GM06990 (cell line): ENCODE data around the gene RBM43.

Experiments used
- DNase-seq: peaks from one replicate; pipeline ENCODE4 v3.0.0-alpha.2; 2011; ENCODE audit not compliant: insufficient read length; ENCODE audit errors: extremely low read depth
- H3K27me3 ChIP-seq: replicated peaks from 2 replicates; pipeline ENCODE4 v1.6.0; 2011; ENCODE audit warnings: low read length; ENCODE audit not compliant: control insufficient read depth, insufficient read depth
- H3K36me3 ChIP-seq: 2 replicates; pipeline ENCODE4 v1.5.1; 2011; ENCODE audit warnings: low read length; ENCODE audit not compliant: control insufficient read depth, insufficient read depth
- H3K4me3 ChIP-seq: replicated peaks from 2 replicates; pipeline ENCODE4 v1.5.1; 2011; ENCODE audit warnings: low read depth, mild to moderate bottlenecking, control low read depth, low read length
- CTCF ChIP-seq: IDR thresholded peaks from 2 replicates; pipeline ENCODE4 v1.5.1; 2011; ENCODE audit warnings: low read length, control low read depth, mild to moderate bottlenecking, inconsistent platforms; ENCODE audit not compliant: insufficient read depth, poor library complexity, severe bottlenecking

RBM43 gene

DNA sequence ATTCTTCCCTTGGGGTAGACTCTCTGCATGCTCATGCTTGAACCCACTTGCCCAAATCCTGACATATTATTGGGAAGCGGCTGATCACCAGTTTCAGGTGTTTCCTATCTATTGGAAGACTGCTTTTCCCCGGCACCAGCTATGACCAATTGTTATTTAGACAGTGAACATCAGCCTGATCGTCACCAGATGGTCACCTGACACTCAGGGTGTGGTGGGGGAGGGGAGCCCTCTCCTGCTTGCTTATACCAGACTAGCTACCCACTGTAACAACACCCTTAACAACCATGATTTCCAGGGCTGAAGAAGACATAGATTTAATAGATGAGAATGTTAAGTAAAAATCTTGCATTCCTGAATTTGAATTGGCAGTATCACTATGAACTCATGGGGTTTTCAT is 44.3 kb downstream of the RBM43 start:
- H3K36me3 ChIP-seq, result no peaks in the 10 kb centered on the region
- H3K4me3 ChIP-seq, result no peak overlapping the region
- no peaks in the 10 kb centered on the region for H3K27me3 ChIP-seq
- no peak for TF ChIP-seq CTCF
- DNase-seq, result no peak

- H3K36me3 ChIP-seq, result no peaks in the 10 kb centered on the region
- TF ChIP-seq CTCF, result no peak
- no peak overlapping the region for H3K4me3 ChIP-seq
- DNase-seq, result no peak
- no peaks in the 10 kb centered on the region for H3K27me3 ChIP-seq
These were observed 54.6 kb downstream of the RBM43 start for GRCh38 chr2:151207100-151207499.

- no peaks in the 10 kb centered on the region for H3K27me3 ChIP-seq
- TF ChIP-seq CTCF, result no peak
- DNase-seq, result no peak
- no peaks in the 10 kb centered on the region for H3K36me3 ChIP-seq
- H3K4me3 ChIP-seq, result no peak overlapping the region
These were observed 55.2 kb downstream of the RBM43 start for GRCh38 chr2:151206446-151206968.

DNA sequence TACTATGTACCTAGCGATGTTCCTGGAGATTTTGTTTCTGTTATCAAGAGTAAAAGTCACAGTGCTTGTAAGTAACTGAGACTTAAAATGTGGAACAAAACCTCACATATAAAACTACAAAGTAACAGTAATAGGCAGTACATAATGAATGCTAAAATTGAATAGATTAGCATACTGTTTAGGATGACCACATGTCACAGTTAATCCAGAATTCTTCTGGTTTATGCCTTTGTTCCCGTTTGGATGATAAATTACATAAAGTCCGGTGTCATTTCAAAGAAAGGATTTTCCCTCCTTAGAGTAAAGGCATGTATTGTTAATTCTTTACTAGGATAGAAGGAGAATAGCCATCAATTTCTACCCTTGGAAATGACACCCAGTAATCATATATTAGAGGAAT is 56.1 kb downstream of the RBM43 start:
- no peak for DNase-seq
- Histone ChIP-seq H3K4me3 (no peak overlapping the region), H3K36me3 (no peaks in the 10 kb centered on the region), H3K27me3 (no peaks in the 10 kb centered on the region)
- no peak for TF ChIP-seq CTCF

DNA sequence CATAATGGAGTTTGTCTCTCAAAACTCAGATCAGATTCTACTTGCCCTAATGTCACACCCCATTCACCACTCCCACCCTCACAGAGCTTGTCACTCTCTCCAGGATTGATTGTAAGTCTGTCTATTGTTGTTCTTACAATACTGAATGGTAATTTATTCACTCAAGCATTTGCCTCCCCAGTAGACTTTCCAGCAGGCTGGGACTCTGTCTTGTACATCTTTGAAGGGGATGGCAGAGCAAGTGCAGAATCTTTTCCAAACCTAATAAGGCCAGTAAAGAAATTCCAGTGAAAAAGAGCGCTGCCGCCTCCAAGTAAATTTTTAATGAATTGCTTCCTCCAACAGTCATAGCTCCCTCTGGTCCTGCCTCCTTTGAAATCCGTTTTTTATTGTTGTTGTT is 56.9 kb downstream of the RBM43 start:
- TF ChIP-seq CTCF, result no peak
- no peaks in the 10 kb centered on the region for H3K27me3 ChIP-seq
- H3K4me3 ChIP-seq, result no peak overlapping the region
- no peaks in the 10 kb centered on the region for H3K36me3 ChIP-seq
- no peak for DNase-seq

DNA sequence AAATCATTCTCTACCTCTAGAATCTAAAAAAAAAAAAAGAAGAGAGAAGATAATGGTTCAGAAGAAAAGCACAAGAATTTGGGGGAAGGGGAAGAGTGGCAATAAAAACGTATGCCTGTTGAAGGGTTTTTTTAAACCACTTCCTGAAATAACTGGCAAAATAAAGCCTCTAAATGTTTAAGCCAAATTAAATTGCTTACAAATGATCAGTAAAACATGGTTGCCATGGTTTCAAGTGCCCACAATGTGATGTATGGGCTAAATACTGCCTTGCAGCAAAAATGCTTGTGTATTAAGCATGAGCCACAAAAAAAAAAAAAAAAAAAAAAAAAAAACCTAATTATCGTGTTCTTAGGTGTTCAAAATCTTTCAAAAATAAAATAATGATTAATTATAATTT is 60.8 kb downstream of the RBM43 start:
- H3K4me3 ChIP-seq, result no peak overlapping the region
- no peak for DNase-seq
- TF ChIP-seq CTCF, result no peak
- H3K27me3 ChIP-seq, result no peaks in the 10 kb centered on the region
- no peaks in the 10 kb centered on the region for H3K36me3 ChIP-seq
